Measurements from ENCODE around the gene KLHL11.

GRCh38 chr17:41825175-41825845, 39.9 kb downstream of the KLHL11 start:
- TF ChIP-seq, protein P1, sequence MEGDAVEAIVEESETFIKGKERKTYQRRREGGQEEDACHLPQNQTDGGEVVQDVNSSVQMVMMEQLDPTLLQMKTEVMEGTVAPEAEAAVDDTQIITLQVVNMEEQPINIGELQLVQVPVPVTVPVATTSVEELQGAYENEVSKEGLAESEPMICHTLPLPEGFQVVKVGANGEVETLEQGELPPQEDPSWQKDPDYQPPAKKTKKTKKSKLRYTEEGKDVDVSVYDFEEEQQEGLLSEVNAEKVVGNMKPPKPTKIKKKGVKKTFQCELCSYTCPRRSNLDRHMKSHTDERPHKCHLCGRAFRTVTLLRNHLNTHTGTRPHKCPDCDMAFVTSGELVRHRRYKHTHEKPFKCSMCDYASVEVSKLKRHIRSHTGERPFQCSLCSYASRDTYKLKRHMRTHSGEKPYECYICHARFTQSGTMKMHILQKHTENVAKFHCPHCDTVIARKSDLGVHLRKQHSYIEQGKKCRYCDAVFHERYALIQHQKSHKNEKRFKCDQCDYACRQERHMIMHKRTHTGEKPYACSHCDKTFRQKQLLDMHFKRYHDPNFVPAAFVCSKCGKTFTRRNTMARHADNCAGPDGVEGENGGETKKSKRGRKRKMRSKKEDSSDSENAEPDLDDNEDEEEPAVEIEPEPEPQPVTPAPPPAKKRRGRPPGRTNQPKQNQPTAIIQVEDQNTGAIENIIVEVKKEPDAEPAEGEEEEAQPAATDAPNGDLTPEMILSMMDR (optimal IDR thresholded peaks at IDR 0.05 in 1 of 3, IDR thresholded peaks at IDR 0.05 in 1 of 3, conservative IDR thresholded peaks at IDR 0.05 in 1 of 3; ENCODE audit: extremely low read depth in 1 of 3, insufficient read depth in 2 of 3, low read length in 3 of 3): no peak
- TF ChIP-seq EZH2 (IDR thresholded peaks at IDR 0.05; ENCODE audit: low read length): no peak

Measured in keratinocyte (primary cell).